CD1c-positive myeloid dendritic cell (primary cell): ENCODE measurements around the gene RNF175.
"Not testable (repeated sequence)": the region's sequence is repeated elsewhere in the genome, so short reads cannot be mapped to it uniquely, and the experiment has no call there.

Experiments
- DNase-seq: peaks from one replicate; pipeline ENCODE4 v3.0.0-alpha.2; 2016; ENCODE audit errors: extremely low spot score

The RNF175 gene

DNA sequence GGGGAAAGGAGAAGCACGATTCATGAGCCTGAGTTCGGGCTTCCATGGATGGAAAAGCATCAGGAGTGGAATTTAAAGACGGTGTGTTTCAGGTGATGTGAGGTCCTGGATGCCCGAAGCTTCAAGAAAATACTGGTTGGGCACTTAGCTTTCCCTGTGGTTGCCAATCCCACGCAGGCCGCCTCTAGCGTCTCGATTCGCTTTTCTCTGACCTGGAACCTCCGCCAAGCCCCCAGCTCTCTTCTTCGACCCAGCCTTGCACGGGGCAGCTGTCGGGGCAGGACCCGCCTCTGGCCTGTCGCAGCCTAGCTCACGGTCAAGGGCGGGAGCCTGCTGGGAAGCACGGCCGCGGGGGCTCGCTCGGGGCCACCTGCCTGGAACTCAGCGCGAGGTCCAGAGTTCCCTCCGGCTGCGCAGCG is 76.1 kb downstream of the RNF175 start:
- no peak for DNase-seq

DNA sequence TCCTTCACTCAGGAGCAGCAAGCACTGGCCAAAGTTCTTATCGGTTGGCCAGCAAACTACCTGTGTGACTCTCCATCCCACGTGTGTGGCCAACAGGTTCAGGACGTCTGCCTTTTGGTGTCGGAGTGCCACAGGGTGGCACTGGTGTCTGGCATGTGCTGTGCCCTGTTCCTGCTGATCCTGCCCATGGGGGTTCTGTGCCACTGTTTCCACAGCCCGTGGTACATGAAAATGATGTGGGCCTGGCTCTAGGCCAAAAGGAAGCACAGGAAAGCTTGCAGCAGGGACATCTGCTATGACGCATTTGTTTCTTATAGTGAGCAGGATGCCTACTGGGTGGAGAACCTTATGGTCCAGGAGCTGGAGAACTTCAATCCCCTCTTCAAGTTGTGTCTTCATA is 80.3 kb downstream of the RNF175 start:
- DNase-seq: peak; percentile 22

DNA sequence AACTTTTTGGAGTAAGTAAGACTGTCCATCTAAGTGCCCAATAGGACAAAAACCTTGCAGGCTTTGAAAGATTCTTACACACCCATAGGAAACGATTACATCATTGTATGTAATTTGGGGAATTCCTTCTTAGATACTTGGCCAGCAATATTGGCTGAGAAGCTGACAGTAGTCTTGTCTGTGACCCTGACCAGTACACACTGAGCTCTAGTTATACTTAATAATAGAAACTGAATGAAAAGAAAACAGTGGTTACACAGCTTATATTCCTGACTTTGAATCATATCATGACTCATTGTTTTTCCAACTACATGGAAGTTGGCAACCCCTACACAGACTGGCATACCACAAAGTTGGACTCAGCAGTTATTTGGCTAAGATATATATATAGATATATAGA is 82.8 kb downstream of the RNF175 start:
- DNase-seq: peak; percentile 46

DNA sequence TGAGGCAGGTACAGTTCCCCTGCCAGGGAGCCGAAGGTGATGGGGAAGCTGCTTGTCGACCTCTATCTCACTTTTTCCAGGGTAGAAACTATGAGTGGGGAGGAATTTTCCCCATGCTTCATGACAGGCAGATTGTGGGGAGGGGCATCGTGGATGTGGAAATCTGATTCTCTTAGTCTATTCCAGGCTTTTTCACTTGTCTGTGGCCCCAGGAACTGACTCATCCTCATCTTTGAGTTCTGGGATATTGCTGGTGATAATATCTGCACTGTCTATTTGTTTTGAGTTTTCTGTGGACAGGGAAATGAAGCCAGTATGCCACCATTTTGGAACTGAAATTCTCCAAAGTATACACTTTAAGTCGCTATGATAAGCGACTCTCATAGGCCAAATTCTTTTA is 83.3 kb downstream of the RNF175 start:
- DNase-seq: no peak

DNA sequence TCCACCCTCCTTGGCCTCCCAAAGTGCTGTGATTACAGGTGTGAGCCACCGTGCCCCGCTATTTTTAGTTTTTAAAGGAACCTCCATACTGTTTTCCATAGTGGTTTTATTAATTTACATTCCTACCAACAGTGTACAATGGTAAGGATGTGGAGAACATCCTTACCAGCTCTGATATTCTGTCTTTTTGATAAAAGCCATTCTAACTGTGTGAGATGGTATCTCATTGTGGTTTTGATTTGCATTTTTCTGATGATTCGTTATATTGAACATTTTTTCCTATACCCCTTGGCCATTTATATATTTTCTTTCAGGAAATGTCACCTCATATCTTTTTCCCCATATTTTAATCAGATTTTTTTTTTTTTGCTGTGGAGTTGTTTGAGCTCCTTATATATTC is 90.0 kb downstream of the RNF175 start:
- DNase-seq: no peak

DNA sequence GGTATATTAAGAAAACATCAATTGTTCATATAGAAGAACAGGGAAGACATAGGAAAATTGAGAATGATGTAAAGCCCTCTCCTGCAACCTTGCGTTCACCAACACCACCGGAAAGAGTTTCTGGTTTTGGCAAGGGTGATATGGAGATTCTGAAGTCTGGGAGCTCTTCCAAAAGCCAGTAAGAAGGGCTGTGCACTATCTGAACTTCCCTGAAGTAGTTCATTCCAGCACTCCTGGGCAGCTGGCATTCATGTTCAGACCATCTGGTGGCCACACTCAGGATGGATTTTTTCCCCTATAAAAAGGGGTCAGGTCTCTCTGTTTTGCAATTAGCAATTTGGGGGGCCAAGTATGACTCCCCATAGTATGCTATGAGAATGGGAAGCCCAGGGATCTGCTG is 91.2 kb downstream of the RNF175 start:
- no peak for DNase-seq

DNA sequence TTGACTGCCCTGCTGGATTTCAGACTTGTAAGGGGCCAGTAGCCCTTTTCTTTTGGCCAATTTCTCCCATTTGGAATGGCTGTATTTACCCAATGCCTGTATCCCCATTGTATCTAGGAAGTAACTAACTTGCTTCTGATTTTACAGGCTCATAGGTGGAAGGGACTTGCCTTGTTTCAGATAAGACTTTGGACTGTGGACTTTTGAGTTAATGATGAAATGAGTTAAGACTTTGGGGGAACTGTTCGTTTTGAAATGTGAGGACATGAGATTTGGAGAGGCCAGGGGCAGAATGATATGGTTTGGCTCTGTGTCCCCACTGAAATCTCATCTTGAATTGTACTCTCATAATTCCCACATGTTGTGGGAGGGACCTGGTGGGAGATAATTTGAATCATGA is 93.3 kb downstream of the RNF175 start:
- not testable (repeated sequence) for DNase-seq

DNA sequence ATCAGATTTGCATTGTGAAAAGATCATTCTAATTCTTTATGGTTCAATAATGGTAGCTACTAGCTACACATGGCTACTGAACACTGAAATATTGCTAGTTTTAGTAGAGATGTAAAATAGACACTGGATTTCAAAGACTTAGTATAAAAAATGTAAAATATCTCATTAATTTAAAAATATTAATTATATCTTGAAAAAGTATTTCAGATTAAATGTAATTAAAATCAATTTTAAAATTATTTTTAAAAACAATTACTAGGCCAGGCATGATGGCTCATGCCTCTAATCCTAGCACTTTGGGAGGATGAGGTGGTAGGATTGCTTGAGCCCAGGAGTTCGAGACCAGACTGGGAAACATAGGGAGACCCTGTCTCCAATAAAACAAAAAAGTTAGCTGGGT is 96.2 kb downstream of the RNF175 start:
- DNase-seq: no peak

DNA sequence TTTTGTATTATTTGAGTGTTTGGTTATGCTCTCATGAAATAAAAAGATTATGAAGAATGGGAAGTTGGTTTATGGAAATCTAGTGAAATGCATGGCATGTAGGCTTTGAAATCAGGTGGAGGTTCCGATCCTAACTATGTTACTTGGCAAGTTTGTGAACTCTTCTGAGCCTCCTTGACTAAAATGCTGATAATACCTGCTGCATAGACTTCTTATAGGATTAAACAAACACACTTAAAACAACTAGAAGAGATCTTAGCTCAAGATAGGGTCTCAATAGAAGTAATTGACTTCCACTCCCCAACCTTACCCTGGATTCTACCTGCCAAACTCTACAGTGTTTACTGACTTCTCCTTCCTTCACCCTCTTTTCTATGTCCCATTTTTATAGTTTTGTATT is 97.9 kb downstream of the RNF175 start:
- DNase-seq: no peak

DNA sequence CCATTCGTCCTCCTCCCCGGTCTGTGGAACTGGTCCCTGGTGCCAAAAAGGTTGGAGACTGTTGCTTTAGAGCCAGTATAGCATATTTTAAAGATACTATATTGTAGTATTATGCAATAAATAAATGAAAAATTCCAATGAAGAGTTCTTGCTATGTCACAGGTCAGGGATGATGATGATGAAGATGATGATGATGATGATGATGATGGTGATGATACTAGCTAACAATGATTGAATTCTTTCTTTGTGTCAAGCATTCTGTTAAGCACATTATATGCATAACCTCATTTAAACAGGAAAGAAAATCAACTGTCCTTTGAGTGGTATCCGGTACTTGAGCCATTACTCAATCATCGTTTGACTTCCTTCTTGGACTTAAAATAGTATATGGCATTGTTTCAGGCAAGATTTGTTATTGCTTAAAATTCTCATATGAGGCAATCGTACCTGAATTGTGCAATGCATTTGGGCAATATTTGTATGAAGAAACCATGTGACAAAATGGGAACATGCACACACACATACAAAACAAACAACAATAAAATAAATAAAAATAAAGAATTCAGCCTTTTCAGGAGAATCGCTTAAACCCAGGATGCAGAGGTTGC is 98.5 kb downstream of the RNF175 start:
- peak; percentile 93 for DNase-seq
